Cortex of kidney (tissue), 1 donor: ENCODE measurements around the gene FBXW4.

Experiments used
- DNase-seq: peaks from one replicate; lab custom pipeline; 2025; lab: John Stamatoyannopoulos, UW

Gene FBXW4

GRCh38 chr10:101694674-101695403, at the start of gene FBXW4:
Gene FBXW4, minus strand, starts transcription at chr10:101695170. Its CDS starts 65 bp downstream, at chr10:101695105.
- DNase-seq, result no peak

GRCh38 chr10:101744267-101744666, 49.3 kb upstream of the FBXW4 start:
- no peak for DNase-seq

GRCh38 chr10:101741938-101742337, 47.0 kb upstream of the FBXW4 start:
- no peak for DNase-seq

GRCh38 chr10:101736666-101737065, 41.7 kb upstream of the FBXW4 start:
- no peak for DNase-seq

GRCh38 chr10:101732096-101732495, 37.1 kb upstream of the FBXW4 start:
- DNase-seq, result no peak

GRCh38 chr10:101726115-101726387, 31.1 kb upstream of the FBXW4 start:
- DNase-seq, result no peak

GRCh38 chr10:101725296-101726114, 30.5 kb upstream of the FBXW4 start:
- no peak for DNase-seq

- DNase-seq, result no peak
Measured at GRCh38 chr10:101724446-101724845, 29.5 kb upstream of the FBXW4 start.

GRCh38 chr10:101723176-101723575, 28.2 kb upstream of the FBXW4 start:
- DNase-seq, result no peak

- no peak for DNase-seq
Measured at GRCh38 chr10:101721806-101722205, 26.8 kb upstream of the FBXW4 start.

GRCh38 chr10:101720606-101721230, 25.7 kb upstream of the FBXW4 start:
- DNase-seq, result no peak

GRCh38 chr10:101718690-101719275, 23.8 kb upstream of the FBXW4 start:
- no peak for DNase-seq

GRCh38 chr10:101716891-101717659, 22.1 kb upstream of the FBXW4 start:
- no peak for DNase-seq

GRCh38 chr10:101712997-101713396, 18.0 kb upstream of the FBXW4 start:
- DNase-seq, result no peak

GRCh38 chr10:101710793-101711192, 15.8 kb upstream of the FBXW4 start:
- DNase-seq, result no peak

GRCh38 chr10:101710059-101710695, 15.2 kb upstream of the FBXW4 start:
- no peak for DNase-seq

GRCh38 chr10:101709359-101710058, 14.5 kb upstream of the FBXW4 start:
- DNase-seq, result no peak

- no peak for DNase-seq
Measured at GRCh38 chr10:101708870-101709269, 13.9 kb upstream of the FBXW4 start.

GRCh38 chr10:101708073-101708472, 13.1 kb upstream of the FBXW4 start:
- DNase-seq, result no peak

- no peak for DNase-seq
Measured at GRCh38 chr10:101704331-101704730, 9.4 kb upstream of the FBXW4 start.

- no peak for DNase-seq
Measured at GRCh38 chr10:101696632-101697031, 1.7 kb upstream of the FBXW4 start.
